Esophagus muscularis mucosa (tissue), 3 donors: Measurements from ENCODE around the gene MRPL58.

ENCODE experiments used
- EP300 ChIP-seq: sonication (generic); formaldehyde crosslinking; IDR thresholded peaks from one replicate; pipeline ENCODE4 v1.6.1; 2017; ENCODE audit warnings: antibody characterized with exemption
- POLR2A ChIP-seq: fragments of 450-650 bp; IDR thresholded peaks from one replicate; pipeline ENCODE4 v1.6.1; 2017; ENCODE audit warnings: antibody characterized with exemption, moderate library complexity, mild to moderate bottlenecking, low read depth
- POLR2AphosphoS5 ChIP-seq, 2 donors: sonication (generic); formaldehyde crosslinking; IDR thresholded peaks; one replicate each; pipeline ENCODE4 v1.6.1; 2017; ENCODE audit warnings: antibody characterized with exemption in 2 of 2

- TF ChIP-seq EP300 (no peak), POLR2A (no peak), POLR2AphosphoS5 (IDR thresholded peaks at IDR 0.05) (no peak)
Observed at GRCh38 chr17:74990581-74991105, 21.8 kb upstream of the MRPL58 start.
